H1 (cell line): ENCODE results near the gene SAT2. TPM values are rescaled to one million over a fixed set of nuclear protein-coding genes. Genes with fewer than 3 reads are reported as not detected.

Source experiments
- ASH2L ChIP-seq: fragments of 200-600, 300-600 bp; sonication (generic); IDR thresholded peaks from one replicate; pipeline ENCODE4 v1.7.1; 2017; ENCODE audit warnings: low read length
- CEBPB ChIP-seq: IDR thresholded peaks from 2 replicates; pipeline ENCODE4 v1.6.1; 2012; ENCODE audit warnings: low read depth, low read length
- CHD1 ChIP-seq: IDR thresholded peaks from 2 replicates; pipeline ENCODE4 v1.6.1; 2012; ENCODE audit warnings: low read depth, low read length, improper control_type of control experiment
- EP300 ChIP-seq, 2 experiments: IDR thresholded peaks; 1 replicate in 1 of 2; 2 replicates in 1 of 2; pipeline ENCODE4 v1.6.1; 2011 to 2012; ENCODE audit warnings: low read depth in 2 of 2, low read length in 2 of 2, mild to moderate bottlenecking in 2 of 2, borderline replicate concordance in 1 of 2, inconsistent platforms in 1 of 2, moderate library complexity in 1 of 2
- GTF2F1 ChIP-seq: IDR thresholded peaks from 2 replicates; pipeline ENCODE4 v1.6.1; 2012; ENCODE audit warnings: low read depth, low read length, improper control_type of control experiment, borderline replicate concordance
- MAFK ChIP-seq: IDR thresholded peaks from 2 replicates; pipeline ENCODE4 v1.6.1; 2012; ENCODE audit warnings: low read depth, mild to moderate bottlenecking, improper control_type of control experiment, low read length
- NANOG ChIP-seq: IDR thresholded peaks from 2 replicates; pipeline ENCODE4 v1.6.1; 2011; ENCODE audit warnings: low read length, low read depth, mild to moderate bottlenecking, inconsistent platforms; ENCODE audit not compliant: insufficient read depth, poor library complexity, severe bottlenecking
- RNF2 ChIP-seq: fragments of 200-900, 300-1000 bp; sonication (generic); IDR thresholded peaks from 2 replicates; pipeline ENCODE4 v1.7.1; 2016; ENCODE audit warnings: borderline replicate concordance, low read depth, mild to moderate bottlenecking, antibody characterized with exemption, low read length; ENCODE audit not compliant: poor library complexity, severe bottlenecking; ENCODE audit errors: missing control alignments
- TBP ChIP-seq: IDR thresholded peaks from 2 replicates; pipeline ENCODE4 v1.6.1; 2011; ENCODE audit warnings: low read depth, low read length, improper control_type of control experiment
- TEAD4 ChIP-seq: IDR thresholded peaks from 2 replicates; pipeline ENCODE4 v1.6.1; 2012; ENCODE audit warnings: low read depth, low read length, inconsistent platforms, mixed read lengths
- polyA plus RNA-seq, 7 experiments: library from polyadenylated mRNA; depleted of rRNA in 3 of 7; stranded (reverse) in 5 of 7; unstranded in 2 of 7; fragments of >200 nt in 5 of 7; fragments of 200-250 nt in 2 of 7; gene quantifications; 1 replicate in 5 of 7; 2 replicates in 1 of 7; 4 replicates in 1 of 7; pipeline versions ENCODE4 v1.2.1 to v1.2.3, GENCODE V29; 2011 to 2013; ENCODE audit warnings: missing spikeins in 2 of 7, mixed read lengths in 2 of 7
- total RNA-seq: library from RNA; stranded (reverse); fragmentation: NEBNext Ultra II Directional; extraction: Animal tissue kit (Norgen Biotek cat#: 25700); gene quantifications from 2 replicates; pipeline ENCODE4 v1.2.1, GENCODE V29; 2021
- TF ChIP-seq, protein P1 (sequence below), 3 experiments: IDR thresholded peaks; 1 replicate in 2 of 3; 2 replicates in 1 of 3; pipeline versions ENCODE4 v1.5.1 to v1.6.1; 2011; ENCODE audit warnings: low read length in 3 of 3, mild to moderate bottlenecking in 3 of 3, inconsistent platforms in 2 of 3, low read depth in 1 of 3, moderate library complexity in 1 of 3; ENCODE audit not compliant: insufficient read depth in 1 of 3; ENCODE audit errors: control extremely low read depth in 1 of 3
- TF ChIP-seq, protein P2 (sequence below): IDR thresholded peaks from 2 replicates; pipeline ENCODE4 v1.6.1; 2011; ENCODE audit warnings: low read depth, mild to moderate bottlenecking, low read length; ENCODE audit not compliant: insufficient read depth

Gene SAT2
- total and polyA plus RNA-seq, 2 of the 8 experiments (the other 6 are each of a cell fraction or from before 2014, with no cell fraction given): 36.4 to 72.3 TPM

DNA sequence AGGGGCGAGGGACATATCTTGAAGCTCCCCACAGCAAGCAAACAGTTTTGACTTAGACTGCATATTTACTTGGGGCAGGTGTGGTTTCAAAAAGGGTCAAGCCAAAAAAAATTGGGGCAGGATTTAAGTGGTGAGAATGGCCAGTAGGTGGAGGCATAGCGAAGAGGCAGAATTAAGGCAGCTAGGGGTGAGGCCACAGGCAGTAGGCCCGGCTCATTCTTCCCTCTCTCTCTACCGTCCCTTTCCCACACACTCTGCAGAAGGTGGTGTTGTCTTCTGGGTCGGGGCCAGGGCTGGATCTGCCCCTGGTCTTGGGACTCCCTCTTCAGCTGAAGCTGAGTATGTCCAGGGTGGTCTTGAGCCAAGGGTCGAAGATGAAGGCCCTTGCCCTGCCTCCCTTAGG, 4.9 kb upstream of the SAT2 start (continued):
- no peak for TF ChIP-seq RNF2
- no peak for TF ChIP-seq CEBPB
- TF ChIP-seq TEAD4: no peak
- TF ChIP-seq, protein P1, sequence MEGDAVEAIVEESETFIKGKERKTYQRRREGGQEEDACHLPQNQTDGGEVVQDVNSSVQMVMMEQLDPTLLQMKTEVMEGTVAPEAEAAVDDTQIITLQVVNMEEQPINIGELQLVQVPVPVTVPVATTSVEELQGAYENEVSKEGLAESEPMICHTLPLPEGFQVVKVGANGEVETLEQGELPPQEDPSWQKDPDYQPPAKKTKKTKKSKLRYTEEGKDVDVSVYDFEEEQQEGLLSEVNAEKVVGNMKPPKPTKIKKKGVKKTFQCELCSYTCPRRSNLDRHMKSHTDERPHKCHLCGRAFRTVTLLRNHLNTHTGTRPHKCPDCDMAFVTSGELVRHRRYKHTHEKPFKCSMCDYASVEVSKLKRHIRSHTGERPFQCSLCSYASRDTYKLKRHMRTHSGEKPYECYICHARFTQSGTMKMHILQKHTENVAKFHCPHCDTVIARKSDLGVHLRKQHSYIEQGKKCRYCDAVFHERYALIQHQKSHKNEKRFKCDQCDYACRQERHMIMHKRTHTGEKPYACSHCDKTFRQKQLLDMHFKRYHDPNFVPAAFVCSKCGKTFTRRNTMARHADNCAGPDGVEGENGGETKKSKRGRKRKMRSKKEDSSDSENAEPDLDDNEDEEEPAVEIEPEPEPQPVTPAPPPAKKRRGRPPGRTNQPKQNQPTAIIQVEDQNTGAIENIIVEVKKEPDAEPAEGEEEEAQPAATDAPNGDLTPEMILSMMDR (IDR thresholded peaks at IDR 0.05; ENCODE audit: control extremely low read depth in 1 of 3, insufficient read depth in 1 of 3, low read depth in 1 of 3, low read length in 3 of 3): peak; percentile 61 to 85 (median 79)
- no peak for TF ChIP-seq NANOG
- TF ChIP-seq ASH2L: no peak
- TF ChIP-seq CHD1: no peak
- TF ChIP-seq, protein P2, sequence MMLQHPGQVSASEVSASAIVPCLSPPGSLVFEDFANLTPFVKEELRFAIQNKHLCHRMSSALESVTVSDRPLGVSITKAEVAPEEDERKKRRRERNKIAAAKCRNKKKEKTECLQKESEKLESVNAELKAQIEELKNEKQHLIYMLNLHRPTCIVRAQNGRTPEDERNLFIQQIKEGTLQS: no peak
- no peak for TF ChIP-seq EP300 (IDR thresholded peaks at IDR 0.05; ENCODE audit: borderline replicate concordance in 1 of 2, low read depth in 2 of 2, low read length in 2 of 2)
- no peak for TF ChIP-seq MAFK
- TF ChIP-seq TBP: 0 out of 2 replicates have a peak, but pooled peaks have one; percentile 14
- no peak for TF ChIP-seq GTF2F1
